Keratinocyte (primary cell): ENCODE results near the gene CFAP92. TPM values are rescaled to one million over a fixed set of nuclear protein-coding genes. Genes with fewer than 3 reads are reported as not detected.

ENCODE experiments used
- DNase-seq: peaks from one replicate; pipeline ENCODE4 v3.0.0-alpha.2; 2011; ENCODE audit warnings: low read depth, missing footprints, low spot score
- FAIRE-seq: peaks from 2 replicates; lab custom pipeline; 2011; peaks lifted over from hg19 to GRCh38; lab: Jason Lieb, UNC
- H2AFZ ChIP-seq: 2 replicates; pipeline ENCODE4 v1.6.0; 2012; ENCODE audit warnings: low read length, control low read depth, inconsistent platforms; ENCODE audit not compliant: control insufficient read depth
- H3K27ac ChIP-seq: 2 replicates; pipeline ENCODE4 v1.5.1; 2011; ENCODE audit warnings: low read length; ENCODE audit not compliant: control insufficient read depth, insufficient read depth
- H3K27me3 ChIP-seq: 3 replicates; pipeline ENCODE4 v1.6.0; 2011; ENCODE audit warnings: low read length; ENCODE audit not compliant: control insufficient read depth, insufficient read depth; ENCODE audit errors: extremely low read depth
- H3K36me3 ChIP-seq, 2 experiments: 2 replicates in 1 of 2; 3 replicates in 1 of 2; pipeline ENCODE4 v1.5.1; 2011; ENCODE audit warnings: low read length in 2 of 2, mild to moderate bottlenecking in 1 of 2; ENCODE audit not compliant: control insufficient read depth in 2 of 2, insufficient read depth in 2 of 2; ENCODE audit errors: extremely low read depth in 1 of 2
- H3K4me1 ChIP-seq: 3 replicates; pipeline ENCODE4 v1.5.1; 2011; ENCODE audit warnings: low read length; ENCODE audit not compliant: control insufficient read depth, insufficient read depth; ENCODE audit errors: extremely low read depth
- H3K4me2 ChIP-seq: 3 replicates; pipeline ENCODE4 v1.6.0; 2011; ENCODE audit warnings: low read depth, low read length; ENCODE audit not compliant: control insufficient read depth, insufficient read depth; ENCODE audit errors: extremely low read depth
- H3K4me3 ChIP-seq, 3 experiments: fragments of 200-600 bp in 1 of 3; sonication (generic) in 1 of 3; 2 replicates in 2 of 3; 3 replicates in 1 of 3; pipeline ENCODE4 v1.5.1; 2011 to 2016; ENCODE audit warnings: low read length in 3 of 3, mild to moderate bottlenecking in 3 of 3, control low read depth in 2 of 3, inconsistent platforms in 1 of 3, low read depth in 1 of 3, mixed read lengths in 1 of 3, mixed run types in 1 of 3, moderate library complexity in 1 of 3; ENCODE audit not compliant: control insufficient read depth in 2 of 3, insufficient read depth in 2 of 3; ENCODE audit errors: extremely low read depth in 1 of 3
- H3K79me2 ChIP-seq: 2 replicates; pipeline ENCODE4 v1.6.0; 2012; ENCODE audit warnings: low read length; ENCODE audit not compliant: control insufficient read depth, insufficient read depth
- H3K9ac ChIP-seq: 3 replicates; pipeline ENCODE4 v1.6.0; 2011; ENCODE audit warnings: low read length; ENCODE audit not compliant: control insufficient read depth, insufficient read depth; ENCODE audit errors: extremely low read depth
- H3K9me1 ChIP-seq: 3 replicates; pipeline ENCODE4 v1.6.0; 2011; ENCODE audit warnings: low read length; ENCODE audit not compliant: control insufficient read depth, insufficient read depth; ENCODE audit errors: extremely low read depth
- H3K9me3 ChIP-seq: 2 replicates; pipeline ENCODE4 v1.5.1; 2012; ENCODE audit warnings: low read depth, low read length; ENCODE audit not compliant: control insufficient read depth
- H4K20me1 ChIP-seq: 3 replicates; pipeline ENCODE4 v1.6.0; 2011; ENCODE audit warnings: low read length; ENCODE audit not compliant: control insufficient read depth, insufficient read depth; ENCODE audit errors: extremely low read depth
- CTCF ChIP-seq, 3 experiments: IDR thresholded peaks in 1 of 3; conservative IDR thresholded peaks in 1 of 3; optimal IDR thresholded peaks in 1 of 3; 2 replicates in 2 of 3; 3 replicates in 1 of 3; pipeline versions ENCODE3 to v1.5.1; 2011; ENCODE audit warnings: low read length in 3 of 3, mild to moderate bottlenecking in 3 of 3, moderate library complexity in 2 of 3, control low read depth in 1 of 3, inconsistent platforms in 1 of 3; ENCODE audit not compliant: insufficient read depth in 2 of 3; ENCODE audit errors: extremely low read depth in 1 of 3
- EZH2 ChIP-seq: IDR thresholded peaks from one replicate; pipeline ENCODE4 v1.6.1; 2012; ENCODE audit warnings: inconsistent platforms, mild to moderate bottlenecking, low read length, moderate library complexity
- dilution Hi-C: fragments of 300-500 bp; cut with MboI; formaldehyde crosslinking; loops from one replicate; pipeline ENCODE4 v1.7.0; 2020; ENCODE audit warnings: low sequenced_read_pairs; ENCODE audit not compliant: extremely low pct_ligation_motif_present
- polyA plus RNA-seq, 5 experiments: library from polyadenylated mRNA; depleted of rRNA in 3 of 5; stranded (reverse) in 3 of 5; stranded (forward) in 1 of 5; unstranded in 1 of 5; fragments of >200 nt; gene quantifications; 1 replicate in 1 of 5; 2 replicates in 3 of 5; 3 replicates in 1 of 5; pipeline versions ENCODE4 v1.2.1 to v1.2.3, GENCODE V29; 2011 to 2012; ENCODE audit warnings: missing spikeins in 2 of 5, low read depth in 1 of 5, low replicate concordance in 1 of 5

Gene CFAP92
- polyA plus RNA-seq, 1 donor (not counting 4 experiments of a cell fraction or from before 2014, with no cell fraction given), result 0.26 TPM

- Histone ChIP-seq H3K9me3 (no peaks in the 10 kb centered on the region), H3K9ac (no peak overlapping the region), H3K36me3 (no peaks in the 10 kb centered on the region), H4K20me1 (no peaks in the 10 kb centered on the region), H3K4me3 (no peak overlapping the region), H2AFZ (no peak overlapping the region), H3K4me2 (no peak overlapping the region), H3K27ac (no peak overlapping the region), H3K4me1 (peaks cover 2% of the 10 kb centered on the region), H3K27me3 (peaks cover 3% of the 10 kb centered on the region), H3K79me2 (no peaks in the 10 kb centered on the region), H3K9me1 (no peaks in the 10 kb centered on the region)
- DNase-seq, result no peak
- dilution Hi-C loops, result no loop called here
- FAIRE-seq, result no peak
- TF ChIP-seq CTCF (optimal IDR thresholded peaks at IDR 0.05 in 1 of 3, IDR thresholded peaks at IDR 0.05 in 1 of 3, conservative IDR thresholded peaks at IDR 0.05 in 1 of 3; ENCODE audit: extremely low read depth in 1 of 3, insufficient read depth in 2 of 3, low read length in 3 of 3) (no peak), EZH2 (no peak)
These were observed 37.8 kb upstream of the CFAP92 start for GRCh38 chr3:129031476-129032215.

GRCh38 chr3:129030611-129031010 is 36.7 kb upstream of the CFAP92 start:
- FAIRE-seq, result no peak
- DNase-seq, result no peak
- Histone ChIP-seq H3K79me2 (no peaks in the 10 kb centered on the region), H3K27ac (no peak overlapping the region), H3K4me3 (no peak overlapping the region), H3K4me2 (no peak overlapping the region), H3K27me3 (peaks cover 6% of the 10 kb centered on the region), H3K36me3 (no peaks in the 10 kb centered on the region), H3K4me1 (peaks cover 2% of the 10 kb centered on the region), H3K9me1 (no peaks in the 10 kb centered on the region), H3K9me3 (no peaks in the 10 kb centered on the region), H4K20me1 (no peaks in the 10 kb centered on the region), H2AFZ (no peak overlapping the region), H3K9ac (no peak overlapping the region)
- TF ChIP-seq CTCF (optimal IDR thresholded peaks at IDR 0.05 in 1 of 3, IDR thresholded peaks at IDR 0.05 in 1 of 3, conservative IDR thresholded peaks at IDR 0.05 in 1 of 3; ENCODE audit: extremely low read depth in 1 of 3, insufficient read depth in 2 of 3, low read length in 3 of 3) (no peak), EZH2 (no peak)
- dilution Hi-C loops, result no loop called here
